Measurements from ENCODE around the gene CLCN7. TPM values are rescaled to one million over a fixed set of nuclear protein-coding genes. Genes with fewer than 3 reads are reported as not detected.
"Not testable (repeated sequence)": the region's sequence is repeated elsewhere in the genome, so short reads cannot be mapped to it uniquely, and the experiment has no call there.

The CLCN7 gene
- polyA plus RNA-seq, 1 donor = 48.5 TPM

DNA sequence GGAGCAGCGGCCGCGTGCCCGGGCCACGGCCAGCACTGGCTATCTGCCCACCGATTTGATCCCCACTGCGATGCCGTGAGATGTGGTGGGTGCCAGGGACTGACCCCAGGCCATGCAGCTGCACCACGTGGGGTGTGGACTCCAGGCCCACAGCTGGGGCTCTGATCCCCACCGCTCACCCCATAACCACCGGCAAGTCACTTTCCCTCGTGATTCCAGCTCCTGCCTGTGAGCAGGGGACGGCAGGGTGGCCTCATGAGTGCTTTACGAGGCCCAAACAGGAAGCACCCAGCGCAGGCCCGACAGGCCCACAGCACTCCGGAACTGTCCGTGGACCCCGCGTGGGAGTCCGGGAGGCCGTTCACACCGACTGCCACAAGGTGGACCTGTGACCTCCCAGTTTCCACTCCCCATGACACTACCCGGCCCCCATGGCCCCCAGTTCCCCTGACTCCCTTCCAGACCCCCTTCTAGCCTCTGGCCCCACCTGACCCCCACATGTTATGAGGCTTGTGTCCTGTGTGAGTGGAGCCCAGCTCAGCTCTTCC is 13.3 kb upstream of the CLCN7 start:
- DNase-seq = no peak

DNA sequence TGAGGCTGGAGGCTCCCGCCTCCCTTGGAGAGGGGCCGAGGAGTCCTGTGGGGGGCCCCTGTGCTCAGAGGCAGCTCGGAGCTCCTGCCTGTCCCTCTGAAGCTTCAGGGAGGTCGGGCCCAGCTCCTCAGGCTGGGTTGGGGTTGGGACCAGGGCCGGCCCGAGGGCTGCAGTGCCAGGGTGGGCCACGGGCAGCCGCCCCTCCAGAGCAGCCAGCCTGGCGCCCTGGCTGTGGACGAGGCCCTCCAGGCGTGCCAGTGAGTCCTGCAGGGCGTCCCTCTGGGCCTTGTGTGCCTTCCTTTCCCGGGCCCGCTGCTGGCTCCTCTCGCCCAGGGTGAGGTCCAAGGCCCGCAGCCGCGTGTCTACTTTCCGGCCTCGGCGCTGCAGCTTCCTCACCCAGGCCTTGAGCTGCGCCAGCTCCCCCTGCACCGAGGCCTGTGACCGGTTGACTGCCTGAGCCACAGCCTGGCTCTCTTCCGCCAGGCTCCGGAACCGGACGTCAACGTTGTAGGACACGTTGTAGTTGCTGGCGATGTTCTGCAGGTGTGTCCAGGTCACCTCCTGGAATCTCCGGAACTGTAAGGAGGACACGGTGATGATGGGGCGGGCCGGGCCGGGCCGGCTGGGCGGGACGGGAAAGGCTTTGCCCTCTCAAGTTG is 12.7 kb upstream of the CLCN7 start:
- no peak for DNase-seq

GRCh38 chr16:1486551-1487390 is 11.9 kb upstream of the CLCN7 start:
- DNase-seq = no peak

GRCh38 chr16:1485847-1486496 is 11.1 kb upstream of the CLCN7 start:
- DNase-seq = no peak

DNA sequence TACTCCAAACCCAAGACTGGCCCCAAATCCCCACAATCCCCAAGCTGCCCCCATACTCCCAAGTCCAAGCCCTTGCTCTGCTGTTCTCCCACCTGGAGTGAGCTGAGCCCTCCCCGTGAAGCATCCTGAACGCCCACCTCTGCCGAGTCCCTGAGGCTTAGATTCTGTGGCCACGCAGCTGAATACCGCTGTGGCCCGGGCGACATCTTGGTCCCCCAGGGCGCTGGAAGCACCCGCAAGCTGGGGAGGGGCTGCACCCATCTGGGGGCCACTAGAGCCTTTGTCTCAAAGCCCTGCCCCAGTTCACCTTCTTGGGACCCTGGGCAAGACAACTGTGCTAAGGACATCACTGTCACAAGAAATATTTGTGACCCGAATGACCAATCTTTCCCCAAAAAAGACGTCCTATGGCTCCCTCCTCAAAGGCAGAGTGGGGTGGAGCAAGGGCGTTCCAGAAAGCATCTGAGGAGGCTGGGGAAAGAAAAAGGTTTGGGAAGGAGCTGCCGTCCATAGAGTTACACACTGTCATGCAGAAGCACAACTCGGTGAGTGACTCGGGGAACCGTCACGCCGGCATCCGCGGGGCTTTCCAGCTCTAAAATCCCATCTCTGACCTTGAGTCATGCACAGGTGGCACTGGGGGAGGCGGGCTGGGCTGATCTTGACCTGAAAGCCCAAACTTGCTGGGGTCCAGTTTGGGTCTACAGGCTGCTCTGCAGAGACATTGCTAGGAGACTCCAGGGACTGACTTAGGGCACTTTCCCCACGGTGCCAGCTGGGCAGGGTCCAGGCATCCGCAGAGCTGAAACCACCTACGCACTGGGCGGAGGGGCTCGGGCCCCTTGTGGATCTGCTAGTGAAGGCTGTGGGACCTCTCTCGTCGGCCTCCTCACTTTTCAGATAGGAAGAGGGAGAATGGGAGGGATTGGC is 7.3 kb upstream of the CLCN7 start:
- no peak for DNase-seq

DNA sequence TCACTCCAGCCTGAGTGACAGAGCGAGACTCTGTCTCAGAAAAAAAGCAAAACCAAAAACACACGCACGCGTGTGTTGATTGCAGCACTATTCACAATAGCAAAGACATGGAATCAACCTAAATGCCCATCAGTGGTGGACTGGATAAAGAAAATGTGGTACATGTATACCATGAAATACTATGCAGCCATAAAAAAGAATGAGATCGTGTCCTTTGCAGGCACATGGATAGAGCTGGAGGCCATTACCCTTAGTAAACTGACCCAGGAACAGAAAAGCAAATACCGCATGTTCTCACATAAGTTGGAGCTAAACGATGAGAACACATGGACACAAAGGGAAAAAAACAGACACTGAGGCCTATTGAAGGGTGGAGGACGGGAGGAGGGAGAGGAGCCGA is 4.1 kb upstream of the CLCN7 start:
- DNase-seq = not testable (repeated sequence)

DNA sequence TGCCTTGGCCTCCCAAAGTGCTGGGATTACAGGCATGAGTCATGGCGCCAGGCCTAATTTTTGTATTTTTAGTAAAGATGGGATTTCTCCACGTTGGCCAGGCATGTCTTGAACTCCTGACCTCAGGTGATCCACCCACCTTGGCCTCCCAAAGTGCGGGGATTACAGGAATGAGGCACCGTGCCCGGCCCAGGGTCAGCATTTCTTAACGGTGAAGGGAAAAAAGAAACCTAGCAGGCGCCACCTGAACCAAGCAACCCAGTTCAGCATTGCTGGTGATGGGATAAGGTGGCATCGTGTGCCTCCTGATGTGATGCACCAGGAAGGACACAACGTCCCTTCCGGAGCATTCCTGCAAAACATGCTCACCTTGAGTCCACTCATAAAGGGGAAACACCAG is 2.2 kb upstream of the CLCN7 start:
- DNase-seq = no peak

DNA sequence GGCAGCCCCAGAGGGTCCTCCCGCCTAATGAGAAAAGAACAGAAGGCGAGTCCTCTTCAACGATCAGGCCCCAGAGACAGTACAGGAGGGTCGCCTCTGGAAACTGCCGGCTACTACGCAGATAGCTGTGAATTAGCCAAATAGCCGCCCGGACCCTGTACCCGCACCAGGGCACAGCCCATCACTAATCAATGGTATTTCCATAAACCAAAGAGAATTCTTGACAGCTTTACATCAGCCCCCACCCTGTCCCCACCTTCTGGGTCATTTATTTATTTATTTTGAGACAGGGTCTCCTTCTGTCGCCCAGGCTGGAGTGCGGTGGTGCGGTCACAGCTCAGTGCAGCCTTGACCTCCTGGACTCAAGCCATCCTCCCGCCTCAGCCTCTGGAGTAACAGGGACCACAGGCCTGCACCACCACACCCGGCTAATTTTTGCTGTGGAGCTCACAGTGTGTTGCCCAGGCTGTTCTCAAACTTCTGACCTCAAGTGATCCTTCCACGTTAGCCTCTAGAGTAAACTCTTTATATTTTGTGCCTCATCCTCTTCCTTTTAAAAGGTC is 805 bp upstream of the CLCN7 start:
- DNase-seq = no peak

- no peak for DNase-seq
Observed at GRCh38 chr16:1474082-1474795, 589 bp downstream of the CLCN7 start.

GRCh38 chr16:1472974-1473373 is 1.9 kb downstream of the CLCN7 start:
- no peak for DNase-seq

- no peak for DNase-seq
Observed at GRCh38 chr16:1471569-1472194, 3.1 kb downstream of the CLCN7 start.

GRCh38 chr16:1470481-1471251 is 4.2 kb downstream of the CLCN7 start:
- DNase-seq = no peak

- DNase-seq = no peak
Observed at GRCh38 chr16:1469693-1470201, 5.1 kb downstream of the CLCN7 start.

- DNase-seq = not testable (repeated sequence)
Observed at GRCh38 chr16:1469141-1469540, 5.7 kb downstream of the CLCN7 start.

GRCh38 chr16:1468426-1468810 is 6.4 kb downstream of the CLCN7 start:
- no peak for DNase-seq

- DNase-seq = no peak
Observed at GRCh38 chr16:1466968-1467521, 7.8 kb downstream of the CLCN7 start.

DNA sequence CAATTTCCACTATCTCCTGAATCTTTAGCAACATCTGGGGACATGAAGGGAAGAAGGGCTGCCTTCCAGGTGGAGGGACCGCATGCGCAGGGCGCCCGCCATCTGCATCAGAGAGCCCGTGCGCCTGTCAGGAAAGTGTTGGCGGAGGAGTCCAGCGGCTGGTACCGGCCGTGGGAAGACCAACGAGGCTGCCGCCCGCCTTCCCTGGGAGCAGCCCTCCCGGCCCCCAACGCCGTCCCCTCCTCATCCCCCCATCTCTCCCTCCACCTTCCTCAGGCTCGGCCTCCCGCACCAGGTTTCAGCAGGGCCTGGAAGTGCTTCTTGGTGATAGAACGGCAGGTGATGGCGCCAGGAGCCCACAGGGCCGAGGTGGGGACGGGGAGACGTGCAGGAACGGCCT is 8.8 kb downstream of the CLCN7 start:
- DNase-seq = no peak

DNA sequence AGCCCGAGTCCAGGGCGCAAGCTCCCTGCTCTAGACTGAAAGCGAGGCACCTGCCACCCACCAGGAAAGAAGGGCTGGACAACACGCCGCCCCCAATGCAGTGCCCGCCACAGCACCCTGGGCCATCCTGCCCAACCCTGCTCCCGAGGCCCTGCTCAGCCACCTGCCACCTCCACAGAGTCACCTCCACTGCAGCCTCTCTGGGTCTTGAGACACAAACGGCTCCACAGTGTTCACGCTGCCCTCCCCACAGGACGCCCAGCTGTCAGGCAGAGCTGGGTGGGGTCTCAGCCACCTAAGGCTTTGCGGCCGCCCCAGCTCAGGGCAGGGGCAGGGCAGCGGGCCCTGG is 9.3 kb downstream of the CLCN7 start:
- no peak for DNase-seq

Data from left kidney (tissue), 2 donors.